Measurements from ENCODE around the gene TBPL1.

DNA sequence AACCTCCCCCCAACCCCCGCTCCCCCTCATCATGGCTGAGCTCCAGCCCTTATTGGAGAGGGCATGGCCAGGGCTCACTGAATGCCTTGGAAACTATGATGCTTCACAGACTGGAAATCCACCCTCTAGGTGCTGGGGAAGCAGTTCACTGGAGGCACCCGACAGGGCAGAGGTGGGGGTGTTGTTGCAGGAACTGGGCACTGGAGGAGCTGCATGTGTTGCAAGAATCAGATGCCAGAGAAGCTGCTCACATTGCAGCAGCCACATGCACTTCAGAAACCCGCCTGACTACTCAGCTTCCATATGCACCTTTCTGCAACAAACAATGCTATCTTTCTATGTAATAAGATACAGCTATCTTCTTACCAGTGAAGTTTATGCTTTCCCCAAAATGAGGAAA lies 7.9 kb upstream of the TBPL1 start:
- TF ChIP-seq EZH2 (IDR thresholded peaks at IDR 0.05) (no peak), POLR2AphosphoS5 (IDR thresholded peaks at IDR 0.05; ENCODE audit: borderline replicate concordance, low read depth, low read length) (no peak)
